OCI-LY7 (cell line): ENCODE results near the gene ZSWIM3.

Source experiments
- CTCF ChIP-seq: fragments of 200-600 bp; sonication (generic); conservative IDR thresholded peaks from 2 replicates; pipeline ENCODE4 v1.5.1; 2014; ENCODE audit warnings: mild to moderate bottlenecking, antibody characterized with exemption, low read length, moderate library complexity, mixed read lengths
- EZH2phosphoT487 ChIP-seq: fragments of 200-600 bp; sonication (generic); IDR thresholded peaks from 2 replicates; pipeline ENCODE4 v1.6.1; 2018; ENCODE audit warnings: low read depth, borderline replicate concordance, mild to moderate bottlenecking, mixed run types, antibody characterized with exemption, low read length, moderate library complexity, mixed read lengths

- TF ChIP-seq CTCF (no peak), EZH2phosphoT487 (no peak)
Observed at GRCh38 chr20:45841407-45842129, 15.8 kb upstream of the ZSWIM3 start.
